NCI-H1092 treated with DMSO at 0.1 percent for 48 hours (cell line): ENCODE measurements around the gene WDTC1.
"Not testable (repeated sequence)": the region's sequence is repeated elsewhere in the genome, so short reads cannot be mapped to it uniquely, and the experiment has no call there.

Experiments
- DNase-seq: peaks from one replicate; lab custom pipeline; 2025; lab: John Stamatoyannopoulos, UW

WDTC1 gene, protein sequence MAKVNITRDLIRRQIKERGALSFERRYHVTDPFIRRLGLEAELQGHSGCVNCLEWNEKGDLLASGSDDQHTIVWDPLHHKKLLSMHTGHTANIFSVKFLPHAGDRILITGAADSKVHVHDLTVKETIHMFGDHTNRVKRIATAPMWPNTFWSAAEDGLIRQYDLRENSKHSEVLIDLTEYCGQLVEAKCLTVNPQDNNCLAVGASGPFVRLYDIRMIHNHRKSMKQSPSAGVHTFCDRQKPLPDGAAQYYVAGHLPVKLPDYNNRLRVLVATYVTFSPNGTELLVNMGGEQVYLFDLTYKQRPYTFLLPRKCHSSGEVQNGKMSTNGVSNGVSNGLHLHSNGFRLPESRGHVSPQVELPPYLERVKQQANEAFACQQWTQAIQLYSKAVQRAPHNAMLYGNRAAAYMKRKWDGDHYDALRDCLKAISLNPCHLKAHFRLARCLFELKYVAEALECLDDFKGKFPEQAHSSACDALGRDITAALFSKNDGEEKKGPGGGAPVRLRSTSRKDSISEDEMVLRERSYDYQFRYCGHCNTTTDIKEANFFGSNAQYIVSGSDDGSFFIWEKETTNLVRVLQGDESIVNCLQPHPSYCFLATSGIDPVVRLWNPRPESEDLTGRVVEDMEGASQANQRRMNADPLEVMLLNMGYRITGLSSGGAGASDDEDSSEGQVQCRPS

DNA sequence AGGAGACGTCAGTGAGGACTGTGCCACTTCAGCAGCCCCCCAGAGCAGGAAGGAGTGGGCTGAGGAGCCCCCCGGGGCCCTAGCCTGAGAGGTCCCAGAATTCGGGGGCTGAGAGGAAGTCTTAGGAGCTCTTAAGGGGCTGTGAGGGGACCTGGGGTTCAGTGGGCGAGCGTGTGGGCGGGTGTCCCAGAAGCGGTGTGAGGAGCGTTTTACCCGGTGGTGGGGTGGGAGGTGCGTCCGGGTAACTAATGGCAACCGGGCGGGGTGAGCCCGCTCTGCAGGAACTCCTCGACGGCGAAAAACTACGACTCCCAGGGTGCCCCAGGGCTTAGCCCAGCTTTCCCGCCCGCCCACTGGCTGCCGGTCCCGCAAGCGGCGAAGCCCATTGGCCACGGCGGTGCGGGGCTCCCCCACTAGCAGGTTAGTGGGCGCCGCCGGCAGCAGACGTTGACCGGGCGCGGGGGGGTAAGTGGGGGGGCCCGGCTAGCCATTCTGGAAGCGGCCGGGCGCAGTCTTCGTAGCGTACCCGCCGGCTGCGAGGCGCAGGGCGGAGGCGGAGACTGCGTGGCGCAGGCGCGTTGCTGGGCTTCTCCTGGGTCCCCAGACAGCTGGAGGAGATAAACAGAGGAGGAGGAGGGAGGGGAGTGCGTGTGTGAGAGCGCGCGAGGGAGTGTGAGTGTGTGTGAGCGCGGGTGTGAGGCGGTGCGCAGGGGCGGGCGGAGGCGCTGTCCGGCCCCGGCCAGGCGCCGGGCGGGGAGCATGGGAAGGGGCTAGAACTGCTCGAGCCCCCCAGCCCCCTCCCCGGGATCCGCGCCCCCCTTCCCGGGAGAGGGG, at the start of gene WDTC1:
WDTC1 (plus strand) TSS at position 584 of the 834 bp plus-strand sequence. CDS start 26,423 bp downstream, outside the sequence.
- peak; percentile 96 for DNase-seq

DNA sequence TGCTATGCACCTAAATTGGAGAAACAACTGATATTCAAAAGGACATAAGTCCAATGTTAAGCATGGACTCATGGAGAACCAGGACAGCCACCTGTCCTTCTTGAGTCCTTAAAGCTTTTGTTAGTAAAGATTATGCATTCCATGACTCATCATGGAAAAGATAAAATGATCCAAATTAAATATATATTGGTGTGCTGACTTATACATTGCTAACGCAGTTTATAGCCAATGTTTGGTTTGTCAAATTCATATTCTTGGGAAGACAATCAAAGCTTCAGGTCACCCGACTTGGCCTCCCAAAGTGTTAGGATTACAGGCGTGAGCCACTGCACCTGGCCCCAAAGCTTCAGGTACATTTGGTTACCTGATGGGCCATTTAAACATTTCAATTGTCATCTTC, 49.8 kb upstream of the WDTC1 start:
- DNase-seq, result not testable (repeated sequence)

DNA sequence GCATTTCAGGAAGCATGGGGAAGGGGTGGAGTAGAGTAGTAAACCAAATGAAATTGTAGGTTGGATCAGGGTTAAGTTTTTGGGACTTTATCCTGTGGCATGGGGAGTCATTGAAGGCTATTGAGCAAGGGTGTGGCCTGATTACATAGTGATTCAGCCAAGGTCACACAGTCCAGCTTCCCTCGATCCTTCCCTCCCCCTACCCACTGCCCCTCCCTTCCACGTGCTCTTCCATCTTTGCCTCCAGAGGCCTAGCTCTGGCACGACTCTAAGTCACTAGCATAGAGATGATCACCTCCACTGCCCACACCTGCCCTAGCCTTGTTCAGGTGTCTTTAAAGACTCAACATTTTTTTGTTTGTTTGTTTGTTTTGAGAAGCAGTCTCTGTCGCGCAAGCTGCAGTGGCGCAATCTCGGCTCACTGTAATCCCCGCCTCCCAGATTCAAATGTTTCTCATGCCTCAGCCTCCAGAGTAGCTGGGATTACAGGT, 42.3 kb upstream of the WDTC1 start:
- DNase-seq, result no peak

DNA sequence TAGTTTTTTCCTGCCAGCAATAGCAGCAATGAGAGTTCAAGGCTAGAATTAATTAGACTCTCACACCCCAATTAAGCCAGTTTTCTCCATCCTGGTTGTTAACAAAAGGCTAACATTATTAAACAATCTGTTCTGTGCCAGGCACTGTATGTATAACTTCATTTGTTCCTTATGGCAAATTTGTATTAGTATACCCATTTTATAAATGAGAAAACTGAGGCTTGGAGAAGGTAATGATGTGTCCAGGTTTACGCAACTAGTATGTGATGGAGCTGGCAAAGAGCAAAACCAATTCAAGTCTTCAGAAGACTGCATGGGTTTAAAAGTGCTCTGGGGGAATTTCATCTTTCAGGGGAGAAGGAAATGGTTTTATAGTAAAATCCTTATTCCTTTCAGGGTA, 41.2 kb upstream of the WDTC1 start:
- no peak for DNase-seq

DNA sequence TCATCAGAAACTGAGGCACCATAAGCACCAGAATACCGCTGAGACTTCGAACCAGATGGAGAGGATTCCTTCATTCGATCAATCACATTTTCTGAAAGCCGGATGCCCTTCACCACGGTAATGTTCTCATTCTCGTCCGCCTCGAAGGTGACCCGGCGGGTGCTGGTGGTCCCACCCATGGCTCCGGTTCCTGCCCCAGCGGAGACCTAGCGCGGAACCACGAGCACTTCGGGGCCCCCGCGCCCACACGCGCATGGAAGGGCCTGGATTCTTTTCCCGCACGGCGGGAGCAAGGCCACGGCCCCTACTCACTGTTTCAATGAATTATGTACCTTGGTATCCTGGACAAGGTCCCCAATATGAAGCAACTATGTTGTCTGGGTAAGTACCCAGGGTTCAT, 33.1 kb upstream of the WDTC1 start:
- no peak for DNase-seq

DNA sequence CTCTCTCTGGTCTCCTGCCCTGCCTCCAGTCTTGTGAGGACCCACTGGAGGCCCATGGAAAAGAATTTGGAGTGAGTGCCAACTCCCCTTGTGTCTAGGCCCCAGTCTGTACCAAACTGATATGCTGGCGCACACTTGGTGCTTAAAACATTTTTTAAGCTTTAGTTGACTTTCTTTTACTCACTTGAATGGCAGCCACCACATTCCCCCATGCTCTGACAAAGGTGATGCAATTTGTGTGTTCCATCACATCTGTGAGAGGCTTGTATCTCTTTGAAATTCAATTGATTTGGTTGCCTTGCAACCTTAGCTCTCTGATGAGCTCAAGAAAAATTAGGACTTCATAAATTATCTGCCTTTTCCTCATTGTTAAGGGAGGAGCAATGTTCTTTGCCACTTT, 30.5 kb upstream of the WDTC1 start:
- no peak for DNase-seq

DNA sequence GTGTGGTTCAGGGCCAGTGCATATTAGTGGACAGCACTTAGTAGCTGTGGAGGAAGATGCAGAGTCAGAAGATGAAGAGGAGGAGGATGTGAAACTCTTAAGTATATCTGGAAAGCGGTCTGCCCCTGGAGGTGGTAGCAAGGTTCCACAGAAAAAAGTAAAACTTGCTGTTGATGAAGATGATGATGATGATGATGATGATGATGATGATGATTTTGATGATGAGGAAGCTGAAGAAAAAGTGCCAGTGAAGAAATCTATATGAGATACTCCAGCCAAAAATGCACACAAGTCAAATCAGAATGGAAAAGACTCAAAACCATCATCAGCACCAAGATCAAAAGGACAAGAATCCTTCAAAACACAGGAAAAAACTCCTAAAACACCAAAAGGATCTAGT, 27.2 kb upstream of the WDTC1 start:
- not testable (repeated sequence) for DNase-seq

DNA sequence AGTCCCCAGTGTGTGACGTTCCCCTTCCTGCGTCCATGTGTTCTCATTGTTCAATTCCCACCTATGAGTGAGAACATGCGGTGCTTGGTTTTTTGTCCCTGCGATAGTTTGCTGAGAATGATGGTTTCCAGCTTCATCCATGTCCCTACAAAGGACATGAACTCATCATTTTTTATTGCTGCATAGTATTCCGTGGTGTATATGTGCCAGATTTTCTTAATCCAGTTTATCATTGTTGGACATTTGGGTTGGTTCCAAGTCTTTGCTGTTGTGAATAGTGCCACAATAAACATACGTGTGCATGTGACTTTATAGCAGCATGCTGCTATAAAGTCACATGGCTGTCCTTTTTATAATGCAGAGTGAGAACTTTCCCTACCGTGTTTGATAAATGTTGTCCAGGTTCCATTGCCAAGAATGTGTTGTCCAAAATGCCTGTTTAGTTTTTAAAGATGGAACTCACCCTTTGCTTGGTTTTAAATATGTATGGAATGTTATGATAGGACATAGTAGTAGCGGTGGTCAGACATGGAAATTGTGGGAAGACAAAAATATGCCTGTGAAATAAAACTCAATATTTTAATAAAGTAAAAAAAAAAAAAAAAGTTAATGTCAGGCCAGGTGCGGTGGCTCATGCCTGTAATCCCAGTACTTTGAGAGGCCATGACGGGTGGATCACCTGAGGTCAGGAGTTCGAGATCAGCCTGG, 26.1 kb upstream of the WDTC1 start:
- not testable (repeated sequence) for DNase-seq

DNA sequence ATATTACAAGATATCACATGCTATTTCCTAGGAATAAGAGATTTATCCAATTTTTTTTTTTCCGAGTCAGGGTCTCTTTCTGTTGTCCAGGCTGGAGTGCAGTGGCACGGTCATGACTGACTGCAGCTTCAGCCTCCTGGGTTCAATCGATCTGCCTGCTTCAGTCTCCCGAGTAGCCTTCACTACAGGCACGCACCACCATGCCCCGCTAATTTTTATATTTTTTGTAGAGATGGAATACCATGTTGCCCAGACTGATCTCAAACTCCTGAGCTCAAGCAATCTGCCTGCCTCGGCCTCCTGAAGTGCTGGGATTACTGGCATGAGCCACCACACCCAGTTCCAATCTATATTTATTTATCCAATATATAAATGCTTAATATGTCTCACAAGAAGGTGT, 18.0 kb upstream of the WDTC1 start:
- no peak for DNase-seq

DNA sequence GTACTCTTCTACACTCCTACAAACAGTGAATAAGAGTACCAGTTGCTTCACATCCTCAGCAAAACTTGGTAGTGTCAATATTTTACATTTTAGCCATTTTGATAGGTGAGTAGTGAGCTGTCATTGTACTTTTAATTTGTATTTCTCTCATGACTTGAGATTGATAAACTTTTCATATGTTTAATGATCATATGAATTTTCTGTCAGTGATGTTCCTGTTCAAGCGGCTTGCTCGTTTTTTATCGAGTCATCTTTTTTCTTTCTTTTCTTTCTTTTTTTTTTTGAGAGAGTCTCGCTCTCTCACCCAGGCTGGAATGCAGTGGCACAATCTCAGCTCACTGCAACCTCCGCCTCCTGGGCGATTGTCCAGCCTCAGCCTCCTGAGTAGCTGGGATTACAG, 17.0 kb upstream of the WDTC1 start:
- DNase-seq, result no peak

DNA sequence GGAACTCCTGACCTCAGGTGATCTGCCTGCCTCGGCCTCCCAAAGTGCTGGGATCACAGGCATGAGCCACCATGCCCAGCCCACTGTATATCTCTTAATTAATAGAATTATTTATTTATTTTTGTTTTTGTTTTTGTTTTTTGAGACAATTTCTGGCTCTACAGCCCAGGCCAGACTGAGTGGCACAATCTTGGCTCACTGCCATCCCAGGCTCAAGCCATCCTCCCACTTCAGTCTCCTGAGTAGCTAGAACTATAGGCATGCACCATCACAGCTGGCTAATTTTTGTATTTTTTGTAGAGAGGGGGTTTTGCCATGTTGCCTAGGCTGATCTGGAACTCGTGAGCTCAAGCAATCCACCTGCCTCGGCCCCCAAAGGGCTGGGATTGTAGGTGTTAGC, 15.7 kb upstream of the WDTC1 start:
- DNase-seq, result no peak

DNA sequence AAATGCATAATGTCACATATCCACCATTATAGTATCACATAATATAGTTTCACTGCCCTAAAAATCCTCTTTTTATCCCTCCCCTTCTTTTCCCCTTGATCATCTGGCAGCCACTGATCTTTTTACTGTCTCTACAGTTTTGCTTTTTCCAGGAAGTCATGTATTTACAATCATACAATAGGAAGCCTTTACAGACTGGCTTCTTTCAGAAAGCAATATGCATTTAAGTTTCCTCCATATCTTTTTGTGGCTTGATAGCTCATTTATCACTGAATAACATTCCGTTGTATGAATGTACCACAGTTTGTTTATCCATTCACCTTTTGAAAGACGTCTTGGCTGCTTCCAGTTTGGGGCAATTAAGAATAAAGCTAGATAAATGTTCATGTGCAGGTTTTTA, 14.3 kb upstream of the WDTC1 start:
- DNase-seq, result no peak

DNA sequence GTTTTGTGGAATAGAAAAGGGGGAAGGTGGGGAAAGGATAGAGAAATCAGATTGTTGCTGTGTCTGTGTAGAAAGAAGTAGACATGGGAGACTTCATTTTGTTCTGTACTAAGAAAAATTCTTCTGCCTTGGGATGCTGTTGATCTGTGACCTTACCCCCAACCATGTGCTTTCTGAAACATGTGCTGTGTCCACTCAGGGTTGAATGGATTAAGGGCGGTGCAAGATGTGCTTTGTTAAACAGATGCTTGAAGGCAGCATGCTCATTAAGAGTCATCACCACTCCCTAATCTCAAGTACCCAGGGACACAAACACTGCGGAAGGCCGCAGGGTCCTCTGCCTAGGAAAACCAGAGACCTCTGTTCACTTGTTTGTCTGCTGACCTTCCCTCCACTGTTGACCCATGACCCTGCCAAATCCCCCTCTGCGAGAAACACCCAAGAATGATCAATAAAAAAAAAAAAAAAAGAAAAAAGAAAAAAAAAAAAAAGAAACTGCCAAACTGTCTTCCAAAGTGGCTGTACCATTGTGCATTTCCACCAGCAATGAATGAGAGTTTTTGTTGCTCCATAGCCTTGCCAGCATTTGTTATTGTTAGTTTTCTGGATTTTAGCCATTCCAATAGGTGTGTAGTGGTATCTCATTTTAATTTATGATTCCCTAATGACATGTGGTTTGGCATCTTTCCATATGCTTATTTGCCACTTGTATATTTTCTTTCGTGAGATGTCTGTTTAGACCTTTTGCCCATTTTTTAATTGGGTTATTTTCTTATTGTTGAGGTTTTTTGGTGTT, 13.5 kb upstream of the WDTC1 start:
- not testable (repeated sequence) for DNase-seq

DNA sequence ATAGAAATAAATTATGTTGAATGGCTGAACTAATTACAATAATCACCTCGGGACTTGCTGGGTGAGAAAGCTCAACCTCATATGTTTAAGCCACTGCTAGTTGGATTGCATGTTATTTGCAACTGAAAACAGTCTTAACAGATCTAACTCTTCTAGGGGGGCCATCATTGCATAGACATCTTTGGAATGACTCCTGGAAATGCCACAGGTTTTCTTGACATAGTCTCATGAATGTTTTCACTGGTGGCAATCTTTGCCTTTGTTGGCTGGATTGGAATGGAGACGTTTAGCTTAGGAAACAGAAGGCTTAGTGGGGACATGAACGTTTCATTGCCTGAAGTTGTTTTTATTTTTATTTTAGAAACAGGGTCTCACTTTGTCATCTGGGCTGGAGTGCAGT, 8.8 kb upstream of the WDTC1 start:
- DNase-seq, result no peak

DNA sequence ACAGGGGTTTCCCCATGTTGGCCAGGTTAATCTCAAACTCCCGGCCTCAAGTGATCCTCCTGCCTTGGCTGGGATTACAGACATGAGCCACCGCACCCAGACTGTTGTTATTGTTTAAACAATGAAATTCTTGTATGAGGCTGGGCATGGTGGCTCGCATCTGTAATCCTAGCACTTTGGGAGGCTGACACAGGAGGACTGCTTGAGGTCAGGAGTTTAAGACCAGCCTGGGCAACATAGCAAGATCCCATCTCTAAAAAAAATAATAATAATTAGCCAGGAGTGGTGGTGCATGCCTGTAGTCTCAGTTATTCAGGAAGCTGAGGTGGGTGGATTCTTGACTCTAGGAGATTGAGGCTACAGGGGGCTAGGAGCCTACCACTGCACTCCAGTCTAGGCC, 6.7 kb upstream of the WDTC1 start:
- no peak for DNase-seq

DNA sequence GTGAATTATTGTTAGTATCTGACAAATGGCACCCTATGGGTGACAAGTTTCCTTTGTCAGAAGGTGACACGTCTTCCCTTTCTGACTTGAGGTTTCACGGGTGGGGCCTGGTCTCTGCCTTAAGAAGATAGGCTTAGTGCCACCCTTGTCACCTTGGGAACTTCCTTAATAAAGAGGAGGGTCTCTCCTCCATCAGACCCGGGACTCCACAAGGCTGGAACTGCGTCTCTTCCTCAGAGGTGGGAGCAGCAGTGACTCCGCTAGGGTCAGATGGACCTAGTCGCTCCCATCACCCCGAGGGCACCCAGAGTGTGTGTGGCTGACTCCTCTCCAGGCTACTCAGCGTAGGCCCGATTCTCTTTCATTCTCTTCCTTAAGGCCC, 774 bp upstream of the WDTC1 start:
- DNase-seq, result peak; percentile 8

DNA sequence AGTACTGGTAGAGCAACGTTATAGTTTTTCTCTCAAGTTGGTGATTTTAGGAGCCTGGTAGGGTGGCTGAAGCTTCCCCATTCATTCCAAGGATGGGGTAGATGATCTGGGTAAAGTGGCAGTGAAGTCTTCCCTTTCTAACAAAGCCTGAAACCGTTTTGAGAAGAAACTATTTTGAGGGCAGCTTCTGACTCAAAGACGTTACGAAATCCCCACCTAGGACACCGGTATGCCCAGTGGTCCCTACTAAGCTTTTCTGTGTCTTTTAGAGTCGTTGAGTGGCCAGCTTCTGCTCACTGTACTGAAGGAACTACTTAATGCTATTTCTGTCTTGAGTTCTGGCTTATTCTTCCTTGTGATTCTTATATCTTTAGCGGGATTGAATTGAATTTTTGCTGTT, 1.4 kb downstream of the WDTC1 start:
- DNase-seq, result no peak

DNA sequence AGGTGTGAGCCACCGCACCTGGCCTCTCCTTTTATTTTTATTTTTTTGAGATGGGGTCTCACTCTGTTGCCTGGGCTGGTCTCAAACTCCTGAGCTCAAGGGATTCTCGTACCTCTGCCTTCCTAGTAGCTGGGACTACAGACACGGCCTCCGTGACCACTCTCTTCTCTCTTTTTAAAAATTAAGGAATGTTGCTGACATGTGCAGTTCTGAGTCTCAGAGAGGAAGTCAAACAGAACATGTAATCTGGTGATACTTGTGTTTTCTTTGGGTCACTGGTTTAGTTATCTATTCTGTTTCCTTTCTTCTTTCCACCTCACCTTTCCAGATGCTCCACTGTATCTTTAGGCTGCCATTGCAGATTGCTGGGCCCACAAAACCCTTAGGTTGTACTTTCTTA, 2.7 kb downstream of the WDTC1 start:
- no peak for DNase-seq

DNA sequence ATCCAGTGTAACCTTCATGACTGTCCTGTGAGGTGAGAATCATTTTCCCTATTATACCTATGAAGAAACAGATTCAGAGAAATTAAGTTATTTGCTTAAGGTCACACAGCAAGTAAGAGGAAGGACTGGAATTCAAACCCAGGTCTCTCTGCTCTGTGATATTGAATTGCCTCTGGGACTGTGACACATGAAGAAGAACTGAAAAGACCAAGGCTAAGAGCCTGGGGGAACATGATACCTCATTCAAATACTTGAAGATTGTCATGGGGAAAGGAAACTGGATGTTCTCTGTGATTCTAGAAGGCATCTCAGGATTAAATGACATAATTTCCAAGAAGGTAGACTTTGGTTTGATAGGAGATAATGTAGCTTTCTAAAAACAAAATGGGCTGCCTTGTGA, 3.6 kb downstream of the WDTC1 start:
- no peak for DNase-seq

DNA sequence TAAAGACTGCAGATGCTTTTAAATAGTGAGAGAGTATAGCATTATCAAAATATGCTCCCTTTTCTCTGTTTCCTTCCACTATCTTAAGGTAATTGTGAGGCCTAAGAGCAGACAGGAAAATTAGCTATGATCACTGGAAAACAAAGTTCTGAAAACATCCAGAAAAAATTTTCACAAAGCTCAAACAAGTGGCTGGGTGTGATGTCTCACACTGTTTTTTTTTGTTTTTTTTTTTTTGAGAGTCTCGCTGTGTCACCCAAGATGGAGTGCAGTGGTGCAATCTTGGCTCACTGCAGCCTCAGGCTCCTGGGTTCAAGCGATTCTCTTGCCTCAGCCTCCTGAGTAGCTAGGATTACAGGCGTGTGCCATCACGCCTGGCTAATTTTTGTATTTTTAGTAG, 7.2 kb downstream of the WDTC1 start:
- DNase-seq, result no peak

DNA sequence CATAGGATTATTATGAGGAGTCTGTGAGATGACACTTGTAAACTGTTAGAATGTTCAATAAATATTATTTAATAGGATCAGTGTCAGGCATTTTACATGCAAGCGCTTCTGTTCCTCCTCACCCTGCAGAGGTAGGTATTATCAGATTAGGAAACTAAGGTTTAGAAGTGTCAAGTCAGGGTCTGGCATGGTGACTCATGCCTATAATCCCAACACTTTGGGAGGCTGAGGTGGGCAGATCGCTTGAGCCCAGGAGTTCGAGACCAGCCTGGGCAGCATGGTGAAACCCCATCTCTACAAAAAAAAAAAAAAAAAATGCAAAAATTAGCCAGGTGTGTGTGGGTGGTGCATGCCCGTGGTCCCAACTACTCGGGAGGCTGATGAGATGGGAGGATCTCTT, 9.2 kb downstream of the WDTC1 start:
- not testable (repeated sequence) for DNase-seq
